ENCODE results near the gene TMTC1. TPM values are rescaled to one million over a fixed set of nuclear protein-coding genes. Genes with fewer than 3 reads are reported as not detected.
"Not testable (repeated sequence)": the region's sequence is repeated elsewhere in the genome, so short reads cannot be mapped to it uniquely, and the experiment has no call there.

Gene TMTC1
- total and polyA plus RNA-seq, 4 experiments from 2014 or later, result not detected

DNA sequence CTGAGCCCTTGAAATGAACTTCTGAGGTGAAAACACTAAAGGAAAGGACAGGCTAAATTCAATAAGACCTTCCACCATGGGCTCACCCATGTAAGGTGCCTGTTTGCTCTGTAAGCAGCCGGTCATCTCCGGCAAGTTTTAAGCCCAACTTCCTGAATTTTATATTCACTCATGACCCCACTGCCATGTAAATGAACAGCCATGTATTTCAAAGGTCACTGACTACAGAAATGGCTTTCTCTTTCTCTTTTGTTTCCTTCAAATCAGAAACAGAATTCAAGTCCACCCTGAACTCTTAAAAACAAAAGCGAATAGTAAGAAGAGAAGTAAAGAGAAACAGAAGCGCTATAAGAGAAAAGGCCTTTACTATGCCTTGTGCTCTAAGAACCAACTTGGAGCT, 224.5 kb downstream of the TMTC1 start:
- H3K4me1 ChIP-seq (ENCODE audit: insufficient read depth, low read length), result no peaks in the 10 kb centered on the region
- Mint-ChIP-seq H3K4me1 (peaks cover 0 to 6% (median 5%) of the 10 kb centered on the region in 4 donors), H3K36me3 (no peaks in the 10 kb centered on the region), H3K27me3 (peaks cover 8 to 23% of the 10 kb centered on the region in 2 donors), H3K27ac (no peak overlapping the region), H3K9me3 (no peaks in the 10 kb centered on the region), H3K4me3 (no peak overlapping the region)
- H3K9me3 ChIP-seq (ENCODE audit: control insufficient read depth in 1 of 2, low read length in 2 of 2), result no peaks in the 10 kb centered on the region
- no peak overlapping the region for H3K4me3 ChIP-seq (ENCODE audit: low read length in 2 of 2)
- H3K36me3 ChIP-seq (ENCODE audit: insufficient read depth, low read length), result no peaks in the 10 kb centered on the region
- POLR2A ChIA-PET (ENCODE audit: partially characterized antibody), result interaction anchor here (0.6 kb wide), 1 partner anchor 1137 kb away, joined by 5 read pairs; no protein-coding TSS in a partner anchor
- no peak for DNase-seq
- H3K27me3 ChIP-seq (ENCODE audit: insufficient read depth, low read length), result no peaks in the 10 kb centered on the region
- CTCF ChIA-PET (ENCODE audit: partially characterized antibody), result interaction anchor here (1.2 to 1.6 kb wide), 2 partner anchors 59 to 1248 kb away, joined by 4 read pairs; no protein-coding TSS in a partner anchor
- H3K27ac ChIP-seq (ENCODE audit: low read depth, low read length), result no peak overlapping the region
- intact Hi-C loops (cut with micrococcal nuclease), result no loop called here

- H3K9me3 ChIP-seq (ENCODE audit: control insufficient read depth in 1 of 2, low read length in 2 of 2), result no peaks in the 10 kb centered on the region
- intact Hi-C loops (cut with micrococcal nuclease), result no loop called here
- H3K36me3 ChIP-seq (ENCODE audit: insufficient read depth, low read length), result no peaks in the 10 kb centered on the region
- Mint-ChIP-seq H3K9me3 (no peaks in the 10 kb centered on the region), H3K4me1 (peaks cover 0 to 2% (median 0%) of the 10 kb centered on the region in 4 donors), H3K4me3 (no peak overlapping the region), H3K36me3 (no peaks in the 10 kb centered on the region), H3K27ac (no peak overlapping the region), H3K27me3 (peaks cover 2 to 5% of the 10 kb centered on the region in 2 donors)
- no peak for DNase-seq
- H3K27ac ChIP-seq (ENCODE audit: low read depth, low read length), result no peak overlapping the region
- H3K27me3 ChIP-seq (ENCODE audit: insufficient read depth, low read length), result no peaks in the 10 kb centered on the region
- ChIA-PET CTCF (ENCODE audit: partially characterized antibody) (interaction anchor here (1.4 to 1.5 kb wide), 2 partner anchors 9 to 1252 kb away, joined by 3 to 6 read pairs; no protein-coding TSS in a partner anchor), POLR2A (ENCODE audit: partially characterized antibody) (no interaction called here)
- H3K4me3 ChIP-seq (ENCODE audit: low read length in 2 of 2), result no peak overlapping the region
- H3K4me1 ChIP-seq (ENCODE audit: insufficient read depth, low read length), result no peaks in the 10 kb centered on the region
These were observed 227.4 kb downstream of the TMTC1 start for GRCh38 chr12:29556363-29556762.

- CTCF ChIA-PET (ENCODE audit: partially characterized antibody), result interaction anchor here (1.5 kb wide), 1 partner anchor 8 kb away, joined by 3 read pairs; no protein-coding TSS in a partner anchor
- POLR2A ChIA-PET (ENCODE audit: partially characterized antibody); H3K27ac ChIP-seq (ENCODE audit: low read depth, low read length); H3K4me1 Mint-ChIP-seq; H3K4me1 ChIP-seq (ENCODE audit: insufficient read depth, low read length); H3K9me3 ChIP-seq (ENCODE audit: control insufficient read depth in 1 of 2, low read length in 2 of 2); H3K4me3 Mint-ChIP-seq; H3K4me3 ChIP-seq (ENCODE audit: low read length in 2 of 2); DNase-seq; H3K27ac Mint-ChIP-seq; H3K36me3 Mint-ChIP-seq; intact Hi-C loops (cut with micrococcal nuclease); H3K36me3 ChIP-seq (ENCODE audit: insufficient read depth, low read length); H3K27me3 Mint-ChIP-seq; H3K27me3 ChIP-seq (ENCODE audit: insufficient read depth, low read length); H3K9me3 Mint-ChIP-seq: not testable (repeated sequence)
These were observed 228.3 kb downstream of the TMTC1 start for GRCh38 chr12:29555451-29555850.

DNA sequence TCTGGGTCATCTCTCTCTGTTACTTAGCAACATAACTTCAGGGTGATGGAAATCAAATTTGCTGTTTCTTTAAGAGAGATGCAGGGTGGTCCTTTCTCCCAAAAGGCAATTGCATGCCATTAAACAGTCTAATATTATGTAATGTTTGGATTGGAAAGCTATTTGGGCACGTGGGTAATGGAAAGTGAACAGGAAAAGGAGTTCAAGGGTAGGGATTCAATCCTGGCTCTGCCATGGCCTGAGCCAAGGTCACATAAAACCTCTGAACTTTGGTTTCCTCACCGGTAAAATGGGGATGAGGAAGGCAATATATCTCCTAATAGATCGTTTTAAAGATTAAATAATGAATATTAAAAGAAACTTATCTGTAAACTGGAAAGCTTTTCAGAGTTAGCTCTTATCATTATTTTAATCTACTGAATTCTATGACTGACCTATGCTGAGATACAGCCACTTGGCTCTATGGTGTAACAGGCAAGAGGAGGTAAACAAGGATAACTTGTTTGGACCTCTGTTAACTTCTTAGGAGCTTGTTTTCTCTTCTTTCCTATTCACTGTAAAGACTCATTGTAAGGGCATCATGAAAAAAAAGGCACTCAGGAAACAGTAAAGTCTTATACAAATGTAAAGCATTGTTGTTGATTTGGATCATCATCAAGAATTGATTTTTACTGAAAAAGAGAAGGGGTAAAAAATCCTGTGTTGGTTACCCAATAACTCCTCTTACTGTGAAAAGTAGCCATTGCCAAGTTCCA, 230.6 kb downstream of the TMTC1 start:
- no peaks in the 10 kb centered on the region for H3K4me1 ChIP-seq (ENCODE audit: insufficient read depth, low read length)
- intact Hi-C loops (cut with micrococcal nuclease), result loop anchor here (1.0 kb wide), 2 partner anchors 1254 to 1291 kb away; no protein-coding TSS in a partner anchor
- H3K36me3 ChIP-seq (ENCODE audit: insufficient read depth, low read length), result no peaks in the 10 kb centered on the region
- Mint-ChIP-seq H3K36me3 (no peaks in the 10 kb centered on the region), H3K4me1 (peaks cover 0 to 2% (median 0%) of the 10 kb centered on the region in 4 donors), H3K9me3 (no peaks in the 10 kb centered on the region), H3K27me3 (peaks cover 2 to 3% of the 10 kb centered on the region in 2 donors), H3K27ac (no peak overlapping the region), H3K4me3 (no peak overlapping the region)
- no peak overlapping the region for H3K4me3 ChIP-seq (ENCODE audit: low read length in 2 of 2)
- CTCF ChIA-PET (ENCODE audit: partially characterized antibody), result interaction anchor here (0.7 to 5.7 kb wide), 5 partner anchors 26 to 1254 kb away, joined by 3 to 40 read pairs (median 3); no protein-coding TSS in a partner anchor
- H3K27me3 ChIP-seq (ENCODE audit: insufficient read depth, low read length), result no peaks in the 10 kb centered on the region
- no peak for DNase-seq
- POLR2A ChIA-PET (ENCODE audit: partially characterized antibody), result no interaction called here
- H3K27ac ChIP-seq (ENCODE audit: low read depth, low read length), result no peak overlapping the region
- no peaks in the 10 kb centered on the region for H3K9me3 ChIP-seq (ENCODE audit: control insufficient read depth in 1 of 2, low read length in 2 of 2)

GRCh38 chr12:29552324-29552927, 231.3 kb downstream of the TMTC1 start:
- H3K27me3 Mint-ChIP-seq, result peaks cover 2 to 4% of the 10 kb centered on the region in 2 donors
- H3K36me3 ChIP-seq (ENCODE audit: insufficient read depth, low read length), result no peaks in the 10 kb centered on the region
- H3K4me3 Mint-ChIP-seq, result no peak overlapping the region
- ChIA-PET CTCF (ENCODE audit: partially characterized antibody) (interaction anchor here (0.7 to 5.7 kb wide), 5 partner anchors 25 to 1255 kb away, joined by 3 to 40 read pairs (median 3); no protein-coding TSS in a partner anchor), POLR2A (ENCODE audit: partially characterized antibody) (no interaction called here)
- peak; percentile 41 to 51 (median 48) for DNase-seq
- H3K4me1 Mint-ChIP-seq, result peaks cover 0 to 2% (median 0%) of the 10 kb centered on the region in 4 donors
- H3K9me3 ChIP-seq (ENCODE audit: control insufficient read depth in 1 of 2, low read length in 2 of 2), result no peaks in the 10 kb centered on the region
- H3K36me3 Mint-ChIP-seq, result no peaks in the 10 kb centered on the region
- no peaks in the 10 kb centered on the region for H3K9me3 Mint-ChIP-seq
- H3K27ac ChIP-seq (ENCODE audit: low read depth, low read length), result no peak overlapping the region
- no peaks in the 10 kb centered on the region for H3K27me3 ChIP-seq (ENCODE audit: insufficient read depth, low read length)
- H3K4me3 ChIP-seq (ENCODE audit: low read length in 2 of 2), result no peak overlapping the region
- no peak overlapping the region for H3K27ac Mint-ChIP-seq
- no peaks in the 10 kb centered on the region for H3K4me1 ChIP-seq (ENCODE audit: insufficient read depth, low read length)
- intact Hi-C loops (cut with micrococcal nuclease), result loop anchor here (1.0 kb wide), 2 partner anchors 1255 to 1292 kb away; no protein-coding TSS in a partner anchor

- Mint-ChIP-seq H3K4me3 (no peak overlapping the region), H3K27me3 (peaks cover 2 to 4% of the 10 kb centered on the region in 2 donors), H3K27ac (no peak overlapping the region), H3K36me3 (no peaks in the 10 kb centered on the region), H3K4me1 (peaks cover 0 to 2% (median 0%) of the 10 kb centered on the region in 4 donors), H3K9me3 (no peaks in the 10 kb centered on the region)
- ChIA-PET CTCF (ENCODE audit: partially characterized antibody) (interaction anchor here (1.3 to 5.7 kb wide), 4 partner anchors 9 to 1295 kb away, joined by 4 to 40 read pairs (median 8); no protein-coding TSS in a partner anchor), POLR2A (ENCODE audit: partially characterized antibody) (interaction anchor here (0.9 kb wide), 1 partner anchor 171 kb away, joined by 3 read pairs; the partner anchor contains the start of gene ERGIC2)
- no peak overlapping the region for H3K27ac ChIP-seq (ENCODE audit: low read depth, low read length)
- H3K4me1 ChIP-seq (ENCODE audit: insufficient read depth, low read length), result no peaks in the 10 kb centered on the region
- no peaks in the 10 kb centered on the region for H3K9me3 ChIP-seq (ENCODE audit: control insufficient read depth in 1 of 2, low read length in 2 of 2)
- H3K27me3 ChIP-seq (ENCODE audit: insufficient read depth, low read length), result no peaks in the 10 kb centered on the region
- intact Hi-C loops (cut with micrococcal nuclease), result loop anchor here (1.0 kb wide), 2 partner anchors 1255 to 1292 kb away; no protein-coding TSS in a partner anchor
- H3K36me3 ChIP-seq (ENCODE audit: insufficient read depth, low read length), result no peaks in the 10 kb centered on the region
- DNase-seq, result no peak
- no peak overlapping the region for H3K4me3 ChIP-seq (ENCODE audit: low read length in 2 of 2)
These were observed 231.9 kb downstream of the TMTC1 start for GRCh38 chr12:29551812-29552211.

DNA sequence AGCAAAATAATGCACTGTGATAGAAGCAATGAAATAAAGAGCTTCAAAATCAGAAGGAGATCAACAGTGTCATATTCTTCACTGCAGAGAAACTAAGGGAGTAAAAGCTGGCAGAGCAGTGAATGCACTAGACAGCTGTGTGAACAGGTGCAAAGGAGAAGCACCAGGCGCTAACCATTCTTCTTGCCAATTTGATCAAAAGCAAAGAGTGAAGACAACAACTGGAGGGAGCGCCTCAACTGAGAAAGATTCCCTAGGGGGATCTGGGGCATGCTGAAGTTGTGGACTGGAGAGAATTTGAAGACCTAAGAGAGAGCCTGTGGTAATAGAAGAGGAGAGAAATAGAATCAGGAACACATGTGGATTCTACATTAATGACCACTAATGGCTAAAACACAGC, 235.9 kb downstream of the TMTC1 start:
- no peaks in the 10 kb centered on the region for H3K27me3 ChIP-seq (ENCODE audit: insufficient read depth, low read length)
- POLR2A ChIA-PET (ENCODE audit: partially characterized antibody), result no interaction called here
- no peak for DNase-seq
- Mint-ChIP-seq H3K27me3 (peaks cover 2 to 6% of the 10 kb centered on the region in 2 donors), H3K4me3 (no peak overlapping the region), H3K4me1 (peaks cover 0 to 1% (median 0%) of the 10 kb centered on the region in 4 donors), H3K27ac (no peak overlapping the region), H3K9me3 (no peaks in the 10 kb centered on the region), H3K36me3 (no peaks in the 10 kb centered on the region)
- H3K4me1 ChIP-seq (ENCODE audit: insufficient read depth, low read length), result no peaks in the 10 kb centered on the region
- no peaks in the 10 kb centered on the region for H3K36me3 ChIP-seq (ENCODE audit: insufficient read depth, low read length)
- no peaks in the 10 kb centered on the region for H3K9me3 ChIP-seq (ENCODE audit: control insufficient read depth in 1 of 2, low read length in 2 of 2)
- intact Hi-C loops (cut with micrococcal nuclease), result no loop called here
- CTCF ChIA-PET (ENCODE audit: partially characterized antibody), result interaction anchor here (1.3 kb wide), 1 partner anchor 8 kb away, joined by 3 read pairs; no protein-coding TSS in a partner anchor
- H3K27ac ChIP-seq (ENCODE audit: low read depth, low read length), result no peak overlapping the region
- no peak overlapping the region for H3K4me3 ChIP-seq (ENCODE audit: low read length in 2 of 2)
